ENCODE data around the gene NCOA3.

The NCOA3 gene

GRCh38 chr20:47572105-47572729, 70.5 kb downstream of the NCOA3 start:
- no peaks in the 10 kb centered on the region for H3F3A ChIP-seq (ENCODE audit: low read depth)

GRCh38 chr20:47573559-47573958, 71.9 kb downstream of the NCOA3 start:
- Histone ChIP-seq H3K9ac (ENCODE audit: low read depth, low read length, poor library complexity, severe bottlenecking) (no peak overlapping the region), H3F3A (ENCODE audit: low read depth) (no peaks in the 10 kb centered on the region), H2AFZ (ENCODE audit: low read length) (no peak overlapping the region), H3K36me3 (ENCODE audit: insufficient read depth, low read length) (no peaks in the 10 kb centered on the region), H3K9me2 (replicated peaks; ENCODE audit: low read depth, low read length) (no peaks in the 10 kb centered on the region), H3K79me2 (ENCODE audit: insufficient read depth, low read length) (peaks cover 15% of the 10 kb centered on the region; the same call in 1 of the 2 replicates), H3K4me1 (ENCODE audit: insufficient read depth, low read length, poor library complexity, severe bottlenecking) (peaks cover 29% of the 10 kb centered on the region), H3K4me2 (ENCODE audit: low read depth, low read length, poor library complexity, severe bottlenecking) (no peak overlapping the region), H3K9me3 (ENCODE audit: insufficient read depth, low read depth, low read length) (no peaks in the 10 kb centered on the region; the same call in 1 of the 2 replicates), H3K4me3 (ENCODE audit: low read length, poor library complexity, severe bottlenecking) (no peak overlapping the region), H4K20me1 (ENCODE audit: insufficient read depth, low read length, poor library complexity, severe bottlenecking) (peaks cover 6% of the 10 kb centered on the region), H3K27me3 (ENCODE audit: insufficient read depth, low read length, poor library complexity, severe bottlenecking) (no peaks in the 10 kb centered on the region)
- no peak for TF ChIP-seq CTCF (conservative IDR thresholded peaks at IDR 0.05; ENCODE audit: low read length)
- no peak for TF ChIP-seq EZH2phosphoT487 (IDR thresholded peaks at IDR 0.05; ENCODE audit: borderline replicate concordance)

More at GRCh38 chr20:47572105-47572729, 70.5 kb downstream of the NCOA3 start:
- Histone ChIP-seq H3K9ac (ENCODE audit: low read depth, low read length, poor library complexity, severe bottlenecking) (no peak overlapping the region), H3K36me3 (ENCODE audit: insufficient read depth, low read length) (no peaks in the 10 kb centered on the region), H4K20me1 (ENCODE audit: insufficient read depth, low read length, poor library complexity, severe bottlenecking) (peaks cover 9% of the 10 kb centered on the region), H3K9me2 (replicated peaks; ENCODE audit: low read depth, low read length) (no peaks in the 10 kb centered on the region), H3K27me3 (ENCODE audit: insufficient read depth, low read length, poor library complexity, severe bottlenecking) (no peaks in the 10 kb centered on the region), H3K4me2 (ENCODE audit: low read depth, low read length, poor library complexity, severe bottlenecking) (no peak overlapping the region), H3K4me3 (ENCODE audit: low read length, poor library complexity, severe bottlenecking) (no peak overlapping the region), H3K4me1 (ENCODE audit: insufficient read depth, low read length, poor library complexity, severe bottlenecking) (peaks cover 33% of the 10 kb centered on the region), H3K9me3 (ENCODE audit: insufficient read depth, low read depth, low read length) (no peaks in the 10 kb centered on the region; the same call in 1 of the 2 replicates), H2AFZ (ENCODE audit: low read length) (no peak overlapping the region), H3K79me2 (ENCODE audit: insufficient read depth, low read length) (peaks cover 28% of the 10 kb centered on the region; the same call in 1 of the 2 replicates)
- no peak for TF ChIP-seq EZH2phosphoT487 (IDR thresholded peaks at IDR 0.05; ENCODE audit: borderline replicate concordance)
- TF ChIP-seq CTCF (conservative IDR thresholded peaks at IDR 0.05; ENCODE audit: low read length), result no peak

- peak overlapping the region; percentile 50 for H3K4me2 ChIP-seq (ENCODE audit: low read depth, low read length, poor library complexity, severe bottlenecking)
- peaks cover 29% of the 10 kb centered on the region for H3K4me1 ChIP-seq (ENCODE audit: insufficient read depth, low read length, poor library complexity, severe bottlenecking)
- no peaks in the 10 kb centered on the region for H3F3A ChIP-seq (ENCODE audit: low read depth)
- H3K9ac ChIP-seq (ENCODE audit: low read depth, low read length, poor library complexity, severe bottlenecking), result peak overlapping the region; percentile 34
- no peak for TF ChIP-seq CTCF (conservative IDR thresholded peaks at IDR 0.05; ENCODE audit: low read length)
- TF ChIP-seq EZH2phosphoT487 (IDR thresholded peaks at IDR 0.05; ENCODE audit: borderline replicate concordance), result no peak
- H3K9me3 ChIP-seq (ENCODE audit: insufficient read depth, low read depth, low read length), result no peaks in the 10 kb centered on the region; the same call in 1 of the 2 replicates
- H3K4me3 ChIP-seq (ENCODE audit: low read length, poor library complexity, severe bottlenecking), result no peak overlapping the region
- no peak overlapping the region for H2AFZ ChIP-seq (ENCODE audit: low read length)
- H3K36me3 ChIP-seq (ENCODE audit: insufficient read depth, low read length), result no peaks in the 10 kb centered on the region
- H3K9me2 ChIP-seq (replicated peaks; ENCODE audit: low read depth, low read length), result no peaks in the 10 kb centered on the region
- H4K20me1 ChIP-seq (ENCODE audit: insufficient read depth, low read length, poor library complexity, severe bottlenecking), result peaks cover 6% of the 10 kb centered on the region
- peaks cover 20% of the 10 kb centered on the region; the same call in 1 of the 2 replicates for H3K79me2 ChIP-seq (ENCODE audit: insufficient read depth, low read length)
- no peaks in the 10 kb centered on the region for H3K27me3 ChIP-seq (ENCODE audit: insufficient read depth, low read length, poor library complexity, severe bottlenecking)
Measured at GRCh38 chr20:47574616-47575364, 73.1 kb downstream of the NCOA3 start.
